GM19452 (cell line): Measurements from ENCODE around the gene GPATCH4.
"Not testable (repeated sequence)": the region's sequence is repeated elsewhere in the genome, so short reads cannot be mapped to it uniquely, and the experiment has no call there.

ENCODE experiments used
- ATAC-seq: cut with Tn5 transposase; IDR thresholded peaks from one replicate; pipeline ENCODE4 v1.9.1; 2021; ENCODE audit not compliant: unreplicated experiment

GPATCH4 gene

GRCh38 chr1:156601122-156601830 is at the start of gene GPATCH4:
GPATCH4 (minus strand) TSS chr1:156601479.
- no peak for ATAC-seq

GRCh38 chr1:156648951-156649350 is 47.7 kb upstream of the GPATCH4 start:
- no peak for ATAC-seq

DNA sequence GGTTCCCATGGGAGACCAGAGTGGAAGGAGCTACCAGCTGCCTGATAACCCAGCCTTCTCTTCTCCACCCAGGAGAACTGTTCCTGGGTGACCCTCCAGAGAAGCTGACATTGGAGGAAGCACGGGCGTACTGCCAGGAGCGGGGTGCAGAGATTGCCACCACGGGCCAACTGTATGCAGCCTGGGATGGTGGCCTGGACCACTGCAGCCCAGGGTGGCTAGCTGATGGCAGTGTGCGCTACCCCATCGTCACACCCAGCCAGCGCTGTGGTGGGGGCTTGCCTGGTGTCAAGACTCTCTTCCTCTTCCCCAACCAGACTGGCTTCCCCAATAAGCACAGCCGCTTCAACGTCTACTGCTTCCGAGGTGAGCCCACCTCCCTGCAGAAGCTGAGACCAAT is 47.2 kb upstream of the GPATCH4 start:
- no peak for ATAC-seq

- no peak for ATAC-seq
Observed at GRCh38 chr1:156647351-156647750, 46.1 kb upstream of the GPATCH4 start.

GRCh38 chr1:156646738-156647211 is 45.5 kb upstream of the GPATCH4 start:
- ATAC-seq: no peak

- ATAC-seq: no peak
Observed at GRCh38 chr1:156645666-156646065, 44.4 kb upstream of the GPATCH4 start.

DNA sequence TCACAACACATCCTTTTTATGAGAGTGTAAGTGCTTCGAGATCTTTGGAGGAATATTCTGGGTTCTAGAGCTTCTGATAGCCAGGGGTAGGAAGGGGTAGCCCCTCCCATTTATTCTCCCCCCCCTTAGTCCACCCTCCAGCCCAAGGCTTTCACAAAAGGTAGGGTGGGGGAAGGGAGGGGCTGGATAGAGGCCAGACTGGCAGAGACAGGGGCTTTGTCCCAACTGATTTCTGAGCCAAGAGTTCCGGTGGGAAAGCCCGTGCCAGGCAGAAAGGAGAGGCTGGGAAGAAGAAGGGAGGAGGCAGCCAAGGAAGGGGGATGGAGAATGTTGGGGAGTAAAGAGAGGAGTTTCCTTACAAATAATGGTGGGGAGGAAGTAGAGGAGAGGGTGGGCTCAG is 43.8 kb upstream of the GPATCH4 start:
- no peak for ATAC-seq

DNA sequence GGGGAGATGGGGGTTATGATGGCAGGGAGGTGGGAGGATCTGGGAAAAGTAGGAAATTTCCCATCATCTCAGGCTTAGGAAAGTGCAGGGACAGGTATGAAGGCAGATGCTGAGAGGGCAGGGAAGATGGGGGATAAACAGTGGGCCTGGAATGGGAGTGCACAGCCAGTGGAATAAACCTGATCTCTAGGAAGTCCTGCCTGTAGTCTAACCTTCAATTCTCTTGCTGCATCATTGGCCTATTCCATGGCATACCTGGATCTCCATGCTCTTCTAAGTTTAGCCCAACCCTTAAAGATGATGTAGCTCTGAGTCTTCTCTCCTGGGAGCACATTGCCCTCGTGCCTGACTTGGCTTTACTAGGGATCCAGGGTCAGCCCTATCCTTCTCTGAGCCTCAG is 43.4 kb upstream of the GPATCH4 start:
- no peak for ATAC-seq

GRCh38 chr1:156644146-156644545 is 42.9 kb upstream of the GPATCH4 start:
- ATAC-seq: no peak

- ATAC-seq: no peak
Observed at GRCh38 chr1:156643778-156644092, 42.5 kb upstream of the GPATCH4 start.

GRCh38 chr1:156643049-156643777 is 41.9 kb upstream of the GPATCH4 start:
- ATAC-seq: no peak

GRCh38 chr1:156642265-156643048 is 41.2 kb upstream of the GPATCH4 start:
- no peak for ATAC-seq

DNA sequence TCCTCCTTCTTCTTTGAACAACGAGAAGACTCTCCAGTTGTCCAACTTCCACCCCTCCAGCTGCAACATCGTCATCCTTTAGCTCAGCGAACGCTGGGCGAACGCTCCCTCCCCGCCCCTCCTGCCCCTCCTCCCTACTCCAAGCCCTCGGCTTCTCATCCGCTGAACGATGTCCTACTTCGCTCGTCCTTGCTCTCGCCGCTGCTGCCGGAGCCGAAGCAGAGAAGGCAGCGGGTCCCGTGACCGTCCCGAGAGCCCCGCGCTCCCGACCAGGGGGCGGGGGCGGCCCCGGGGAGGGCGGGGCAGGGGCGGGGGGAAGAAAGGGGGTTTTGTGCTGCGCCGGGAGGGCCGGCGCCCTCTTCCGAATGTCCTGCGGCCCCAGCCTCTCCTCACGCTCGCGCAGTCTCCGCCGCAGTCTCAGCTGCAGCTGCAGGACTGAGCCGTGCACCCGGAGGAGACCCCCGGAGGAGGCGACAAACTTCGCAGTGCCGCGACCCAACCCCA is 40.5 kb upstream of the GPATCH4 start, which contains the start of gene BCAN:
Gene BCAN (plus strand): TSS at position 357 of the 504 bp plus-strand sequence. CDS start 3,938 bp downstream, outside the sequence.
- ATAC-seq: no peak

DNA sequence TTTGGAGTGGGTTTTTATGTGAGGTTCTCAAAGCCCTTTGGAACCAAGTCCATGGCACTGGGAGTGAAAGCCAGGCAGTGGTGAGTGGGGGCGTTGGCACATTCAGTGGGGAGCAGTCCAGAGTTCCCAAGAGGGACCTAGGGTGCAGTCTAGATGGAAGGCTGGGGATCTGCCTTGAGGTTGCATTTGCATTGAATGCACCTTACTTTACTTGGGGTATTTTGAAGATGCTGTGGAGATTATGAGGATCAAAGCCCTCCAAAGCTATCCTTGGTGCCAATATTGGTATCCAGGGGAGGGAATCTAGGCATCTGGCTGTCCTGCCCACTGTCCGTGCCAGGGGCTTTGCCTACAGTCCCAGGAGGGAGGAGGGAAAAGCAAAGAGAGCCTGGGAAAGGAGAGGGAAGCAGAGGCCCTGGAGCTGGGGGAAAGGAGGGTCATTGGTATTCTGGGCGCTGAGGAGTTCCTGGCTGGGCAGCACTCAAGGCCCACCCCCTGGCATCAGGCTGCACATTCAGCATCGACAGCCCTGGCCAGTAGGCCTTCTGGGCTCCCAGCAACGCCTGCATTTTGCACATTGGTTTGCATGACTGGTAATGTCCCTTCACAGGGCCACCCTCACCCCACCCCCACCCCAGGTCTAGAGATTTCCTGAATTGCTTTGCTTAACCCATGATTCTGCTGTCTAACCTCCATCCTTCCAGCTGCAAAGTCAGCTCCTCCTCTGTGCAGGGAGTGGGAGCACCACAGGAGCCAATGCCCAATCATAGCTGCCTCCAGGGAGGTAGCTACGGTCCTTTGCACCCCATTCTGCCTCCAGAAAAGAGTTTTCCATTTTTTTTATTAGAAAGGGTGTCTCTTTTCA is 39.8 kb upstream of the GPATCH4 start:
- ATAC-seq: no peak

DNA sequence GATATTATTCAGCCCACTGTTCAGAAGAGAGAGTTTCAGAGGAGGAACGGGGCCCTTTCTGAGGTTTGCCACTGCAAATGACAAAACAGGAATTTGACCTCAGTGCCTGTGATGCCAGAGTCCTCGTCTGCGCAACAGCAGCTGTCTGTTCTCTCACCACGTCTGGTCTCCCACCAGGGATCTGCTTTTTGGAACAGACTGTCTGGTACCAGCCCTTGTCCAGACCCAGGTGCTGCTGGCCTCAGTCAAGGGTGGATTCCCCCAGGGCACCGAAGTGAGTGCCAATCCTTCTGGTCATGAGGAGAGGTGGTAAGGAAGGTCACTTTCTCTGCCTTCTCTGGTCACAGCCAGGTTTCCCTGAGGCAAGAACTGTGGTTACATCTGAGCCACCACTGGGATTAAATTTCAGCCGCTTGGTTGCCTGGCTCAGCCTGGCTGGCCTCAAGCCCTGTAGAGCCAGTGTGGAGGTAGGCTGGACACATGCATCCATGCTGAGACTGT is 38.4 kb upstream of the GPATCH4 start:
- no peak for ATAC-seq

DNA sequence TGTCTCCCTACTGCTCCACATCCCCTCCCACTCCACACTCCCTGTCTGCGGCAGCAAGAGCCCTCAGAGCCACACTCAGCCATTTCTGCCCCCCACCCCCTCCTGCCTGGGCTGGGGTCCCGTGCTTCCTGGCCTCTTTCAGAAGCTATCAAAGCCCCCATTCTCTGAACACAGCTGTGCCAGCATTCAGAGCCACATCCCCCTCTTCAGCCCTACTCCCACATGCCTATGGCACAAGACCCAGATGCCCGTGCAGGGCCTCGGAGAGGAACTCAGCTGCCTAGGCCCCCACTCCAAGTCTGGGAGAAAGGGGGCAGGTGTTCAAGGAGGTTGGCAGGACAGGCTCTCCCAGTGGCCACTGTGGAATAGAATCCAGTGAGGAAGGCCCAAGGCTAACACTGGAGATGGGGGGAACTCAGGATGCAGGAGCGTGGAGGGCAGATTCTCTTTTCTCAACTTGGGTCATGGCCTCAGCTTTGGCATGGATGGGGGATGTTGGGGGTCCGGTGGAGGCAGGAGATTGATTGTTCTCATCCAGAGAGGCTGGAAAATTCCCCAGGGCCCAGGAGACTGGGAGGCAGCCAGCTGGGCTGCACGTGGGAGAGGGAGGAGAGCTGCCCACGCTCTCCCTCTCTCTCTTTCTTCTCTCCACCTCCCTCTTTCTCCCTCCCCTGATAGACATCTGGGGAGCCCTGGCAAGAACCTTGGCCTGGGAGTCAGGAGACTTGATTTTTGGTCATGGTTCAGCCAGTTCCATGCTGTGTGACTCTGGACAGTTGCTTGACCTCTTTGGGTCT is 37.1 kb upstream of the GPATCH4 start:
- no peak for ATAC-seq

- ATAC-seq: no peak
Observed at GRCh38 chr1:156632355-156632754, 31.1 kb upstream of the GPATCH4 start.

DNA sequence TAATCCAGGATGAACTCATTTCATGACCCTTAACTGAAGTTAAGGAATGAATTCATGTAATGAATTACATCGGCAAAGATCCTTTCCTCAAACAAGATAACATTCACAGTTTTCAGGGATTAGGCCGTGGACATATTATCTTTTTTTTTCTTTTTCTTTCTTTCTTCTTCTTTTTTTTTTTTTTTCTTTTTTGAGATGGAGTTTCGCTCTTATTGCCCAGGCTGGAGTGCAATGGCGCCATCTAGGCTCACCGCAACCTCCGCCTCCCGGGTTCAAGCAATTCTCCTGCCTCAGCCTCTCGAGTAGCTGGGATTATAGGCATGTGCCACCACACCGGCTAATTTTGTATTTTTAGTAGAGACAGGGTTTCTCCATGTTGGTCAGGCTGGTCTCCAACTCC is 29.9 kb upstream of the GPATCH4 start:
- ATAC-seq: not testable (repeated sequence)

DNA sequence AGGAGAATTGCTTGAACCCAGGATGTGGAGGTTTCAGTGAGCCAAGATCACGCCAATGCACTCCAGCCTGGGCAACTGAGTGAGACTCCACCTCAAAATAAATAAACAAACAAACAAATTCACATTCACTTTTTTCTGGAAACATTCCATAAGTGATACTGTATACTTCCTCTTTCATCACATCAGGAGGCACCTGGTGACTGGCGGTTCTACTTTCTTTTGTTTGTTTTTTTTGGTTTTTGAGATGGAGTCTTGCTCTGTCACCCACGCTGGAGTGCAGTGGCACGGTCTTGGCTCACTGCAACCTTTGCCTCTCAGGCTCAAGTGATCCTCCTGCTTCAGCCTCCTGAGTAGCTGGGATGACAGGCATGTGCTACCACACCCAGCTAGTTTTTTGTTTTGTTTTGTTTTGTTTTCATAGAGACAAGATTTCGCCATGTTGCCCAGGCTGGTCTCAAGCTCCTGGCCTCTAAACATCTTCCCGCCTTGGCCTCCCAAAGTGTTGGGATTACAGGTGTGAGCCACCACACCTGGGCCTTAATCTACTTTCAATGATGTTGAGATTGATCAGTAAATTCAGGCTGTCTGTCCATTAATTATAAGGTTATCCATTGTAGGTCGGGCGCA is 28.7 kb upstream of the GPATCH4 start:
- ATAC-seq: no peak
